KOPT-K1 (cell line): ENCODE results near the gene MIPOL1.
"Not testable (repeated sequence)": the region's sequence is repeated elsewhere in the genome, so short reads cannot be mapped to it uniquely, and the experiment has no call there.

Experiments used
- H3K27ac ChIP-seq: fragments of 200-600 bp; sonication (generic); 2 replicates; pipeline ENCODE4 v1.5.1; 2016; ENCODE audit warnings: antibody characterized with exemption, mild to moderate bottlenecking, low read depth, low read length; ENCODE audit not compliant: poor library complexity, severe bottlenecking
- H3K36me3 ChIP-seq: fragments of 200-600 bp; sonication (generic); 2 replicates; pipeline ENCODE4 v1.5.1; 2017; ENCODE audit warnings: antibody characterized with exemption, mild to moderate bottlenecking, low read length, moderate library complexity; ENCODE audit not compliant: insufficient read depth
- H3K9me3 ChIP-seq: fragments of 200-600 bp; sonication (generic); 2 replicates; pipeline ENCODE4 v1.5.1; 2017; ENCODE audit warnings: antibody characterized with exemption, low read length, mild to moderate bottlenecking; ENCODE audit not compliant: insufficient read depth, poor library complexity, severe bottlenecking

Gene MIPOL1

GRCh38 chr14:37491076-37491475 lies 293.3 kb downstream of the MIPOL1 start:
- Histone ChIP-seq H3K9me3 (no peaks in the 10 kb centered on the region), H3K27ac (no peak overlapping the region), H3K36me3 (no peaks in the 10 kb centered on the region)

- Histone ChIP-seq H3K36me3 (no peaks in the 10 kb centered on the region), H3K27ac (no peak overlapping the region), H3K9me3 (no peaks in the 10 kb centered on the region)
Measured at GRCh38 chr14:37493606-37494005, 295.9 kb downstream of the MIPOL1 start.

GRCh38 chr14:37497422-37497821 lies 299.7 kb downstream of the MIPOL1 start:
- H3K36me3 ChIP-seq: no peaks in the 10 kb centered on the region
- H3K9me3 ChIP-seq: no peaks in the 10 kb centered on the region

GRCh38 chr14:37501877-37502276 lies 304.1 kb downstream of the MIPOL1 start:
- H3K9me3 ChIP-seq: no peaks in the 10 kb centered on the region
- H3K27ac ChIP-seq: no peak overlapping the region
- H3K36me3 ChIP-seq: no peaks in the 10 kb centered on the region

More at GRCh38 chr14:37497422-37497821, 299.7 kb downstream of the MIPOL1 start:
- H3K27ac ChIP-seq: no peak overlapping the region

GRCh38 chr14:37508503-37508902 lies 310.8 kb downstream of the MIPOL1 start:
- Histone ChIP-seq H3K36me3 (no peaks in the 10 kb centered on the region), H3K27ac (no peak overlapping the region), H3K9me3 (no peaks in the 10 kb centered on the region)

- Histone ChIP-seq H3K36me3 (no peaks in the 10 kb centered on the region), H3K27ac (no peak overlapping the region), H3K9me3 (no peaks in the 10 kb centered on the region)
Measured at GRCh38 chr14:37512173-37512572, 314.4 kb downstream of the MIPOL1 start.

GRCh38 chr14:37515771-37516170 lies 318.0 kb downstream of the MIPOL1 start:
- Histone ChIP-seq H3K27ac (no peak overlapping the region), H3K36me3 (no peaks in the 10 kb centered on the region), H3K9me3 (no peaks in the 10 kb centered on the region)

GRCh38 chr14:37526994-37527393 lies 329.3 kb downstream of the MIPOL1 start:
- Histone ChIP-seq H3K27ac (no peak overlapping the region), H3K9me3 (no peaks in the 10 kb centered on the region), H3K36me3 (no peaks in the 10 kb centered on the region)

- Histone ChIP-seq H3K27ac (no peak overlapping the region), H3K36me3 (no peaks in the 10 kb centered on the region), H3K9me3 (no peaks in the 10 kb centered on the region)
Measured at GRCh38 chr14:37539992-37540391, 342.3 kb downstream of the MIPOL1 start.

- no peak overlapping the region for H3K27ac ChIP-seq
- H3K9me3 ChIP-seq: no peaks in the 10 kb centered on the region
- H3K36me3 ChIP-seq: no peaks in the 10 kb centered on the region
Measured at GRCh38 chr14:37544407-37544806, 346.7 kb downstream of the MIPOL1 start.

GRCh38 chr14:37545174-37545573 lies 347.4 kb downstream of the MIPOL1 start:
- Histone ChIP-seq H3K27ac (no peak overlapping the region), H3K36me3 (no peaks in the 10 kb centered on the region), H3K9me3 (no peaks in the 10 kb centered on the region)

GRCh38 chr14:37546621-37547447 lies 349.1 kb downstream of the MIPOL1 start:
- H3K27ac ChIP-seq: no peak overlapping the region
- no peaks in the 10 kb centered on the region for H3K36me3 ChIP-seq
- no peaks in the 10 kb centered on the region for H3K9me3 ChIP-seq

GRCh38 chr14:37550511-37550910 lies 352.8 kb downstream of the MIPOL1 start:
- Histone ChIP-seq H3K9me3 (no peaks in the 10 kb centered on the region), H3K27ac (no peak overlapping the region), H3K36me3 (no peaks in the 10 kb centered on the region)

- no peak overlapping the region for H3K27ac ChIP-seq
- no peaks in the 10 kb centered on the region for H3K36me3 ChIP-seq
Measured at GRCh38 chr14:37551119-37551518, 353.4 kb downstream of the MIPOL1 start.

GRCh38 chr14:37553935-37554550 lies 356.3 kb downstream of the MIPOL1 start:
- no peaks in the 10 kb centered on the region for H3K9me3 ChIP-seq
- no peaks in the 10 kb centered on the region for H3K36me3 ChIP-seq
- no peak overlapping the region for H3K27ac ChIP-seq

More at GRCh38 chr14:37551119-37551518, 353.4 kb downstream of the MIPOL1 start:
- no peaks in the 10 kb centered on the region for H3K9me3 ChIP-seq

GRCh38 chr14:37555596-37555995 lies 357.9 kb downstream of the MIPOL1 start:
- H3K9me3 ChIP-seq, H3K36me3 ChIP-seq, H3K27ac ChIP-seq: not testable (repeated sequence)
